GM18868 (cell line): ENCODE data around the gene P4HA2.

Experiments
- ATAC-seq: cut with Tn5 transposase; IDR thresholded peaks from one replicate; pipeline ENCODE4 v1.9.1; 2021; ENCODE audit warnings: mild to moderate bottlenecking, moderate library complexity; ENCODE audit not compliant: unreplicated experiment

The P4HA2 gene

DNA sequence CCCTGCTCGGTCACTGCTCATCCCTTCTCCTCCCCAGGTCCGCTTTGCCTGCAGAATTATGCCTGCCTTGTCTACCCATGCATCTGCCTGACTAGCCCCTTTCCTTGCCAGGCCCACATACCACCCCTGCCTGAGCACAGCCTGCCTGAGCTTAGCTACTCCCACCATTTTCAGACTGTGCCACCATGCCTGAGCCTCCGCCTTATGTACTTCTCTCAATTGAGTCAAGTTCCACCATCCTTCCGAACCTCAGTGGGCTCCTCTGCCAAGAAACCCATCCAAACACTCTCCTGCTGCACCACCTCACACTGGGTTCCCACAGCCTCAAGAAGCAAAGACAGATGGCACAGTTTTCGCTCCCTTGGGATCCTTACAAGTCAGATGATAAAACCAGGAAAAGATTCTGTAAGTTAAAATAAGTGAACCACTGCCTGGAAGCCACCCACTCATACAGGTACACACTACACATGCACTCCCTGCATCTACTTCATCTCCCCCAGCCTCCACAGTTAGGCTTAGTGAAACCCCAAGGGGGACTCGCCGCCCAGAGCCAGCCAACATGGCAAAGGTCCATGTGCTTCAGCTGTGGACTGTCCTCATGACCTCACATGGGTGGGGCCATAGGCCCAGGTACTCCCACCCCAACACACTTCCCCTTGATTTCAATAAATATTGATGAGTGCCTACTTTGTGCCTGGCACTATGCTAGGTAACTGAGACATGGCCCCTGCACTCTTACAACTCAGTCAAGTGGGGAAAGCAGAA, 23.1 kb downstream of the P4HA2 start:
- no peak for ATAC-seq

DNA sequence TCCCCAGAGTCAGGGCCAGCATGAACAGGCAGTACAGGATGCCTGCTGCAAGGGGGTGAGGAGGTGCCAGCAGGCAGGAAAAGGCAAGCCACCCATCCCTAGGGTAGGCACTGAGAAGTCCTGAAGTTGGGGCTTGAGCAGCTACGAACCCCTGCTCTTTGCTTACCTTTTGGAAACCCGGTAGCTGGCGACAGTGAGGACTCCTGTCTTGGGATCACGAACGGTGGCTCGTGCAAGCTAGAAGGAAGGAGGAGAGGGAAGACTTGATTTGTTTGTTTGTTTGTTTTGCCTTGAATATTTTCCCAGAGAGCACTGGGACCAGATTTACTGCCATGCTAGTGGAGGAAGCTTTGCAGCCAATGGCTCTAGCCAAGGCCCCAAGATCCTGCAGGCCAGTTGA, 23.7 kb downstream of the P4HA2 start:
- no peak for ATAC-seq

DNA sequence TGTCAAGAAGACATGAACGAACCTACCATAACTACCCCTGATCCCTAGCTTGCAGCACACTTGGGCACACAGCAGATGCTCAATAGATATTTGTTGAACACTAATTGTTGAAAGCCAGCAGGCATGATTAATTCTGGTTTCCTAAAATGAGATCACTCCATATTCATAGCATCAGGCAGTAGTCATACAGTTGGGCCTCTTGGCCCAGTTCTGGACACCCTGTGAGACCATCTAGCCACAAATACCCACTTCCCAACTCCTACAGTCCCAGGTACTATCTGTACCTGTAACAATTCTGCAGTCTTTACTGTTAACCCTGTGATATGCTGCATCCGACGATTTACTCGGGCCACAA, 24.2 kb downstream of the P4HA2 start:
- ATAC-seq, result no peak

DNA sequence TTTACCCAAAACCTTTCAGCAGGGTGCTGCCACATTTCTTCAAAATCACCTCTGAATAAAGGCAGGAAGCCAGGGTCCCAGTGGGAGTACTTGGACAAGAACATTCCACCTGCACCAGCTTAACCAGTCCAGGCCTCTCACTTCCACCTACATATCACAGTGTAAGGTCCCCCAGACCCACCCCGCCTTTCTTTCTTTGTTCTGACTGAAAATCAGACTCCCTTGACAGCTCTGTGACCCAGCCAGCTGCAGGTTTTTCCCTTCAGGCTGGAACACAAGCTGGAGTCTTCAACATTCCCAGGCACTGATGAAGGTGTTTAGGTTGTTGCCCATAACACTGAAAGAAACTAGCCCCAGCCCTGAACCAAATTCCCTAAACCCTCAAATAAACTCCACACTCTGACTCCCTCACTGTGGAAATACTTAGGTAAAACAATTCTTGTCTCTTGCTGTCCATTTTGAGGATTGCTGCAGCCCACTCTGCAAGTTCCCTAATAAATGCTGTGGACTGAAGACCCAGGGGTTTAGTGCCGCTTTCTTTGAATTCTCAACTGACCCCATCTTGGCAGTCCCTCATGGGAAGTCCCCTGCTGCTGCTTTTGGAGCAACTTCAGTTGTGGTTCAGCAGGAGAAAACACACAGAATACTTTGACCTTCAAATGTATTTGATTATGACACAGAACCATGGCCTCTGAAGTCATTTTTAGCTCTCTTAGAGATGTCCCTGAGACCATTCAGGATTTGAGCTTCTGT, 24.8 kb downstream of the P4HA2 start:
- ATAC-seq, result no peak

DNA sequence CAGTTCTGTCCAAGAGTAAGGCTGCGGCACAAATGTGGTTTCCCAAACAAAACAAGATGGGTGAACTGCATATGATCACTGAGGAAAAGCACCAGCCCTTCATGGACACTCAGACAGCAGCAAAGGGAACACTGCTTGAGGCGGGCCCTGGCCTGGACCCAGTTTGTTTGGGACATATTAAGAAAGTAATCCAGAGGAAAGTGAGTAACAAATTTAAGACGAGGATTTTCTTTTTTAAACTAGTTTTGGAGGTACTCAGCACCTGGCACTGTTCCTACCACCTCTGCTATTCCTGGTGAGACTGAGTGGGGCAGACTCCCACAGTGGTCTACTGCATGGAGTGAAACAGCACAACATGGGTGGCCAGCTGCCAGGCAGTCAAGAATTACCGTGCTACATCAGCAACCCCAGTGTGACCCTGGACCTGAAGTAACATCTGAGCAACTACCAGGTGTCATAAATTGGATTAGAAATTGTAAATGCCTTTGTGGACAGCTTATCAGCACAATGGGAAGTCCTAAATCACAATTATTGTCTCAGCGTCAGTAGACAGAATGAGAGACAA, 28.5 kb downstream of the P4HA2 start:
- ATAC-seq, result no peak

DNA sequence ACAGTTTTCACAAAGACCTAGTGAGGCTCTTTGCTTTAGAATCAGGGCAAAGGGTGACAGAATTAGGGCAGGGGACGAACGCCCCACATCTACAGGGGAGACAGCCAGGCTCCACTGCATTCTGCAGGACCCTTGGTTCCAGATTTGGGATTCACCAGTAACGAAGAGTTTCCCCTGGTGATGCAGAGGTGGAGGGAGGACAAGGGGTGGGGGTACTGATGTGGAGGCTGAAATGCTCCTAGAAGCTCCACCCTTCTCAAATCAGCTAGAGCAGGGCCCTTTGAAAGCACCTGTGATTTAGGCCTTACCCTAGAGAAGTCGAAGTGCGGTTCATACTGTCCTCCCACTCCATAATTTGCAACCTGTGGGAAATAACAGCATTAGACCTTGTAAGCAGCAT, 29.1 kb downstream of the P4HA2 start:
- ATAC-seq, result no peak

DNA sequence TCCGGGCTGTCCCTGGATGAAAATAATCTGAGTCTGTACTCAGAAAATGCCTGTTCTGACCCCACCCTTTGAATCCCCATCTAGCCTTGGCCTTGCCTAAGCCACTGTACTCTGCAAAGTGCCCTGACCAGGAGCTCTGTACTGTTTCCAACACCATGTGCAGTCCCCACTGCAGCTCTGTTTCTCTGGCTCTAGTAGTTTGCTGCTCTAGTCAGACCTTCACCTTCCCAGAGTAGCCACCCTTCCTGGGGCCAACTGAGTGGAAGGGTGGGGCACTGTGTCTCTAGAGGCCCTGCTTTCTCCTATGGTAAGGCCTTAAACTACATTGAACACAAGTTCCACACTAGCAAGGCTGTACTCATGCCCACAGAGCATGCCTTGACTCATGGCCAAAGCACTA, 31.9 kb downstream of the P4HA2 start:
- no peak for ATAC-seq

DNA sequence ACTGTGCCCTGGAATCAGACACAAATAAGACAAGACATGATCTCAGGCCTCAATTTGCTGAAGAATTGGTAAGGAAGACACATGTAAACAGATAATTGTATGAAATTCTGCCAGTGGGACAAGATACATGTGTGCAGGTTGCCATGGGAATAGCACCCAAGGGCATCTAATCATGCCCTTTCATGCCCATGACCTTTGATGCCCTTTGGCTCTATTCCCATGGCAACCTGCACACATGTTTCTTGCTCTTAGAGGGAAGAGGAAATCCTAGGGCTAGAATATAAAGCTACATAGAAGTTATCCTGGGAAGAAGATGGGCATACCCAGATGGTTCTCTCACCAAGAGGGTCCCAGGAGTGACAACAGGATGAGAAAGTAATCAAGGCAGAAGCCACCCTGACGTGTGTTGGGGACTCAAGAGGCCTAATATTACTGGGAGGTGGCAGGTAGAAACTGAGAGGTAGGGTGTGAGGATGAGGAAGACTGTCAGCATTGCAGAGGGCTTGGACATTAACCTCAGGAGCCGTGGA, 34.4 kb downstream of the P4HA2 start:
- ATAC-seq, result no peak

DNA sequence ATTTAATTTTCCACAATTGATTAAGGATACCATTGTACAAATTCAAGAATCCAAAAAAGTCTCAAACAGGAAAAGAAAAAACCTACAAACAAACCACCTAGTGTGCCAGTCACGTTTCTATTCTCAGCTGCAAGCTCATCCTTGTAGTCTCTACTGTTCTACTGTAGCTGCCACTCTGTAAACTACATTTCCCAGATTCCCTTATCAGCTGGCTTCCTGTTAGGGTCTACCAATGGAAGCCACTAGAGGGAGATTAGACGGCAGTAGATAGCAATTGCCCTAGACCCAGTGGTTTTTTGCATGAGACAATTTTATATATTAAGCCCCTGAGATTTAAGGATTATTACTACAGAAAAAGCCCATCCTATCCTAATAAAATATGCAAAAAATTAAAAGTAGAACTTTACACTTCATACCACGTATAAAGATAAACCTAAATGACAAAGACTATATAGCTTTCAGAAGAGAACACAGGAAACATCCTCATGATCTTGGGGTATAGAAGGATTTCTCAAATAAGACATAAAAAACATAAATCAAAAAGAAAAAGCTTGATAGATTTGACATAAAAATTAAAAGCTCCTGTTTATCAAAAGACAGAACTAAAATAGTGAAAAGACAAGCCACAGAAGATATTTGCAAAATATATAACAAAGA, 37.4 kb downstream of the P4HA2 start:
- peak; percentile 98 for ATAC-seq

DNA sequence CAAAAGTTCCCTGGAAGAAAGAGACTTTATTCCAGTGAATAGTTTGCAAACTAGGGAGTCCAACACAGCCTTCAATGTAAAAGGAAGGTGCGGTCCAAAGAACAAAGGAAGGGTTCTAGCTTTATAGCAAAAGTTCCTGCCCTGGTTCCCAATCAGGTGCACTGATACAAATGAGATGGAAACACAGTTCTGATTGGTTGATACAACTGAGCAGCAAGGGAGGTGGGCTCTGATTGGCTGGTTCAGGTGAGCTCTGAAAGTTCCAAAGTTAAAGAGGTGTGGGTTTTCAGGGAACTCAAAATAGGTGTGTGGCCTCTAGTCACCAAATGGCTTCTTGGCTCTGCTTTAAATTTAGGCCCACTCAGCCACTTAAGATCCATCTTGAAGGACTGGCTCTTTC, 43.1 kb downstream of the P4HA2 start:
- ATAC-seq, result no peak

DNA sequence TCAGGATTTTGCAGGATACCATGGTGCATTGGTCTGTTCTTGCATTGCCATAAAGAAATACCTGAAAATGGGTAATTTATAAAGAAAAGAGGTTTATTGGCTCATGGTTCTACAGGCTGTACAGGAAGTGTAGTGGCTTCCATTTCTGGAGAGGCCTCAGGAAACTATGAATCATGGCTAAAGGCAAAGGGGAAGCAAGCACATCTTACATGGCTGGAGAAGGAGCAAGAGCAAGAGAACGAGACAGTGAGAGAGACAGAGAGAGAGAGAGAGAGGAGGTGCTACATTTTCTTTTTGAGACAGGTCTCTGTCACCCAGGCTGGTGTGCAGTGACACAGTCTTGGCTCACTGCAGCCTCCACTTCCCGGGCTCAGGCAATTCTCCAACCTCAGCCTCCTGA, 43.9 kb downstream of the P4HA2 start:
- ATAC-seq, result no peak

DNA sequence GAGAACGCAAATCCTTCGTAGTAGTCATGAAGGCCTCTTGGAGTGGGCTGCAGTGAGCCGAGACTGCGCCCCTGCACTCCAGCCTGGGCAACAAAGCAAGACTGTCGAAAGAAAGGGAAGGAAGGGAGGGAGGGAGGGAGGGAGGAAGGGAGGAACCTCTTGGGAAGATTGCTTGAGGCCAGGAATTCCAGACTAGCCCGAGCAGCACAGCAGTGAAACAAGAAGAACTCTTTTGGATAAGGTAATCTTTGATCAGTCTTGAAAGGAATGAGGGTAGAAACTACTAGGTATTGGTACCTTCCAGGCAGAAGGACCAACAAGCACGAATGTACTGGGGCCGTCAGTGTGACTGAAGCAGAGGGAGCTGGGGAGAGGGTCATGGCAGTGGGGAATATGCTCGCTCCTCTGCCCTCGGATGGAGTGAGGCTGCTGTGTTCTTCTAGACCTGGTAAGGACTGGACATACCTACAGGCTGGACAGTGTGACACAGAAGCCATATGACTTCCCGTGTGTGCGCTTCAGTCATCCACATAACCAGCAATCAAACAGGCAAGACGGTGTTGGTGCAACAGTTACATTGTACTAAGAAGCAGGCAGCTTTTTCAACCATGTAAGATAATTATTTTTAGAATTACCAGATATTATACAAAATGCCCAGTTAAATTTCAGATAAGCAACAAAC, 45.2 kb downstream of the P4HA2 start:
- no peak for ATAC-seq

DNA sequence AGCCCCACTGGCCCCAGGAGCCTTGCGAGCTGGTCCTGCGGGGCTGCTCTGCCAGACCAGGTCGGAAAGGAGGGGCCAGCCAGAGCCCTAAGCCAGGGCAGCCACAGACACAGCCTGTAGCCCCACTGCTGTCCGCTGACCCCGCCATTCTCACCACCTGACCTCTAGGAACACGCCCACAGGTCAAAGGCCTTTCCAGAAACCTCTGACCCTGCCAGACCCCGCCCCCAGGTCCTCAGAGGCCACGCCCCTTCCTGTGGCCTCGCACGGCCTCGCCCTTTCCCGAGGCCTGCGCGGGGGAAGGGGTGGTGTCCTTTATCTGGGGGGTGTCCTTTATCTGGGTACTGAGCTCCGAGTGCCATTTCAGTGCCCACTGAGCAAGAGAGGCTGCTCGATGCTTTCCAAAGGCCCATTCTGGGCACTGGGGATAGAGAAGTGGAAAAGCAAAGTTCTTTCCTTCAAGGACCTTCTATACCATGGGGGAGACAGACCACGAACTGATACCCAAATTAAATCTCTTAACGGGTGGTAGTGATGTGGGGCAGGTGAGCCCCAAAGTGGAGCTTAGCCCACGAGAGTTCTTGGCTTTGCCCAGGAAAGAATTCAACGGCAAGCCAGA, 46.5 kb downstream of the P4HA2 start:
- ATAC-seq, result no peak

DNA sequence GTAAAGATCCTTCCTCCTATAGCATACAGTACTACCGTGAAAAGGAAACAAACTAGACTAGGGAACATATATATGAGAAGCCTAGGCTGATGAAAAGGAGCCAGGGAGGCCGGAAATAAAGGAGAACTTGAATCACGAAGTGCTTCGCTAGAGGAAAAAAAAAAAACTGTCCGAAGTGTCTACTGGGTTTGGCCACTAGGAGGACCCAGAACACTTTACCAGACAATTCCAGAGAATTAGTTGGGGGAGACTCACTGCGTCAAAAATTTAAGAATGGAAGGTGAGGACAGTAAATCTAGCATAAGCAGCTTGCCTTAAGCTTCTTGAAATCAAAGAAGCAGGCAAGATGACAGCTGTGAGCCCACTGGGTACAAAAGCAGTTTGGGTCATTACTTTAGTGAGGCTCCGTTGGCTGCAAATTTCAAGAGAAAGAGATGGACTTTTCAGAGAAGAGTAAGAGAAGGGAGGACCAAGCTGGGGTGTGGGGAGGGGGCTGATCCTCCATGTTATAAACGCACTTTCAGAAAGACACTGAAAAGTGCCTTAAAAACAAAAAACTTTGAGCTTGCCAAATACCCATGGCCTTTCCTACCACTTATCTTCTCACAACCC, 47.4 kb downstream of the P4HA2 start:
- no peak for ATAC-seq

DNA sequence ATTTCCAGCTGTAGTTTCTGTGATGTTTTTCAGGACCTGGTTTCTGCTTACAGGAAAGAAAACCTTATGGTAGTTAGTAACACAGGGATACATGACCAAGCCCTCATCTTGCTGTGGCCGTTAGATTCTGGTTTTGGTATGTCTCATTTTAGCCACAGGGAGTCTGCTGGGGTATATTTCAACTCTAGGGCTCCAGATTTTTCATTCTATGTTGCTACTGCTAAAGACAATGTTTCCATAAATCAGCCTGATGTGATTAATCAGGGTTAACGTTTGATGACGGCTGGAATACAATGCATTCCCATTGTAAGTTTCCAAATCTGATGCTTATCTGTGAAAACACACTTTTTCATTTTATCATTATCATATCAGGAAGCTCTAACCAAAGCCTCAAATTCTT, 48.2 kb downstream of the P4HA2 start:
- ATAC-seq, result no peak

DNA sequence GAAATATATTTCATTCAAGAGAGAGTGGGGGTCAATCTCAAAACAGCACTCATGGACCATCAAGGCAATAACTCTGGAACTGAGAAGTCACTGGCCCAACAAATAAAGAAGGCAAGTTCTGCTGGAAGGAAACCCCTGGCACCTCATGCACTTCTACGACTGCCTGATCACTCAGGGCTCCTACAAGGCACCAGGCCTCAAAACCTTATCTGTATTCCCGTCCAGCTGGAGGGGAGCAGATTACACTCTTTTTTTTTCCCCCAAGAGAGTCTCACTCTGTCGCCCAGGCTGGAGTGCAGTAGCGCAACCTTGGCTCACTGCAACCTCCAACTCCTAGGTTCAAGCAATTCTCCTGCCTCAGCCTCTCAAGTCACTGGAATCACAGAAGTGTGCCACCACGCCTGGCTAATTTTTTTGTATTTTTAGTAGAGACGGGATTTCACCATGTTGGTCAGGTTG, 49.9 kb downstream of the P4HA2 start:
- ATAC-seq, result no peak

DNA sequence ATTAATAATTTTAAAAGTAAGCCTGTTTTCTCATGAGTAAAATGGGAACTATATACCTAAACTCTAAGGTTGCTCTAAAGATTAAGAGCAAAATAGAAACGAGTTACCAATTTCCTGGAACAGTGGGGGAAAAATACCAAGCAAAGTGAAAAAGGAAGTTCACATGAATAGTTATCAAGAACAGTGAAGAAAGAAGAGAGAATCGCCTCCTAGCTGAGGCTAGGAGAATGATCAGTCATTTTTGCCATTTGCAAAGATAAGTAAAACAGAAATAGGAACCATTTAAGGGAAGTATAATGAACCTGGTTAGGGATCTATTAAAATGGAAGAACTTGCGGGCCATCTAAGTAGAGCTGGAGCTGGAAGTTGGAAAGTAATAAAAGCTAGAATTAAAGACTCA, 50.7 kb downstream of the P4HA2 start:
- ATAC-seq, result peak; percentile 71

DNA sequence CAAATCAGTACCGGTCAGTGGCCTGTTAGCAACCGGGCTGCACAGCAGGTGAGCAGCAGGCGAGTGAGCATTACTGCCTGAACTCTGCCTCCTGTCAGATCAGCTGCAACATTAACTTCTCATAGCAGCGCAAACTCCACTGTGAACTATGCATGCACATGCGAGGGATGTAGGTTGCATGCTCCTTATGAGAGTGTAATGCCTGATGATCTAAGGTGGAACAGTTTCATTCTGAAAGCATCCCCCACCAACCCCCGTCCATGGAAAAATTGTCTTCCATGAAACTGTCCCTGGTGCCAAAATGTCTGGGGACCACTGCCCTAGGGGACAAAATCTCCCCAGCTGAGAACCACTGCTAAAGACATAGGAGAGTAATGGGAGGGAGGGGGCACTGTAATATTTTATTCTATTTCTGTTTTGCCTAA, 51.1 kb downstream of the P4HA2 start:
- peak; percentile 19 for ATAC-seq

DNA sequence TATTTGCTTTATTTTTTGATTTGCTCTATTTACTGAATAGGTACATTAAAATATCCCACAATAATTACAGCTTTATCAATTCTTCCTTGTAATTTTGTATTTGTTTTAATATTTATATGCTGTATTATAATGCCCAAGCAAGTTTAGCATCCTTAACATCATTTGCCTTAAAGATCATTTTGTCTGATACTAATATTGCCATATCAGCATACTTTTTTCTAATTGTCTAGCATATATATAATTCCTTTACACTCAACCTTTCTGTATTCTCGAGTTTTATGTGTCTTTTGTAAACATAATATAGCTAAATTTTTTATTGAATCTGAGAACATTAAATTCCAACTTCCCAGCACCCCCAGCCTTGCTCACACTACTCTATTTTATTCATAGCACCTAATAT, 64.7 kb downstream of the P4HA2 start:
- ATAC-seq, result no peak
